GM18498 (cell line): ENCODE measurements around the gene RNF25.
"Not testable (repeated sequence)": the region's sequence is repeated elsewhere in the genome, so short reads cannot be mapped to it uniquely, and the experiment has no call there.

ENCODE experiments used
- ATAC-seq: cut with Tn5 transposase; IDR thresholded peaks from one replicate; pipeline ENCODE4 v1.9.1; 2021; ENCODE audit warnings: mild to moderate bottlenecking, moderate library complexity; ENCODE audit not compliant: unreplicated experiment

The RNF25 gene

GRCh38 chr2:218671654-218672566 is at the start of gene RNF25, which contains the start of gene STK36:
RNF25 (minus strand) TSS chr2:218672002; CDS start chr2:218671970, 32 bp downstream.
STK36 (plus strand) TSS chr2:218672086; CDS start chr2:218672830, 744 bp downstream.
- peak; percentile 99 for ATAC-seq

- no peak for ATAC-seq
These were observed 49.7 kb upstream of the RNF25 start for GRCh38 chr2:218721488-218721887.

- no peak for ATAC-seq
These were observed 48.5 kb upstream of the RNF25 start for GRCh38 chr2:218720048-218721041.

GRCh38 chr2:218719457-218719856 is 47.7 kb upstream of the RNF25 start:
- ATAC-seq = no peak

- ATAC-seq = no peak
These were observed 46.3 kb upstream of the RNF25 start for GRCh38 chr2:218718058-218718457.

DNA sequence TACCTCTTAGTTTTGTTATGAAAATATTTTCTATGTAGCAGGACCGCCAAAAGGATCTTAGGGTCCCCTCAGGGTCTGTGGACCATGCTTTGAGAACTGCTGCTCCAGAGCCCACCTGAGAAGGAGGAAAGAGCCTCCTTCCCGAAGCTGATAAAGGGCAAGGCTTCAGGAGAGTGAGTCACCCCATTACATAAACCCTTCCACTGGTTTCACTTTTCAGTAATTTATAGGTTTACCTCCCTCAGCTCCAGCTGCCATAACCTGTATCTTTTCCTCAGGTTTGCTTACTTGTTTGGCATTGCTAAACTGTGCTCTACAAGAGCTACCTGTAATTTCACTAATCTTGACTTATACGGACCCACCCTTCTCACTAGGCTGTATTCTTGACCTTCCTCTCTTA is 45.5 kb upstream of the RNF25 start:
- ATAC-seq = no peak

DNA sequence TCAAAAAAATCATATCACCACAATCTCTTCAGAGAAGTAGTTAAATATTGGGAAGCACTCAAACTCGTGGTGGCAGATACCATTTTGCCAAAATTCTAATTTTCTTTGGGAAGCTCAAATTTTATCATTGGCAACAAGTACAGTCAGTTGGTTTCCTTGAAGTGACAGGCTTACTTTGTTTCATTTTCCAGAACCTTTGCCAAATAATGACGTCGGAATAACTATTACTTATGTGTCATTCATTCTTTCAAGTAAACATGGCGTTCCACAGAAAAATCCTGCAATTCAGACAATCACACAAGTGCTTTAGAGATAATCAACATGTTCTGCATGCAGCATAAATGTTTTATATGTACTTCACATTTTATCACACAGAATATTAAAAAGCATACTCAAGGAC is 44.3 kb upstream of the RNF25 start:
- no peak for ATAC-seq

GRCh38 chr2:218713922-218714321 is 42.1 kb upstream of the RNF25 start:
- ATAC-seq = no peak

DNA sequence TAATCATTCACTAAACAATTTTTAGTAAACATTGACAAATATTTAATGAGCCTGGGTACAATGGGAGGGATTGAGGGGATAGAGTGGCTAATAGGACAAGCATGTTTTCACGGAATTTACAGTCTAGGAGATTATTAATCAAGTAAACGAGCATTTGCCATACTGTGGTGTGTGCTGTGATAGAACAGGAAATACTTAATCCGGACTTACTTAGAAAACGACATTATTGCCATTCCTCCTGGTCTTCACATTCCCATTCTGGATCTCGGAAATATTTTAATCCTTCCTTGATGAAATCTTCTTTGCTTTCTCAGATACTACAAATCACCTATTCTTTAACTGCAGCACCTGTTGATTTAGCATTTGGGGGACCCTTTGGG is 39.7 kb upstream of the RNF25 start:
- ATAC-seq = no peak

- ATAC-seq = peak; percentile 92
These were observed 39.1 kb upstream of the RNF25 start, which contains the start of gene TTLL4 for GRCh38 chr2:218710687-218711549. TTLL4 (plus strand) TSS chr2:218710835; CDS start chr2:218737677, 26,842 bp downstream.

- ATAC-seq = no peak
These were observed 38.5 kb upstream of the RNF25 start for GRCh38 chr2:218710334-218710686.

- ATAC-seq = no peak
These were observed 38.1 kb upstream of the RNF25 start for GRCh38 chr2:218709908-218710307.

DNA sequence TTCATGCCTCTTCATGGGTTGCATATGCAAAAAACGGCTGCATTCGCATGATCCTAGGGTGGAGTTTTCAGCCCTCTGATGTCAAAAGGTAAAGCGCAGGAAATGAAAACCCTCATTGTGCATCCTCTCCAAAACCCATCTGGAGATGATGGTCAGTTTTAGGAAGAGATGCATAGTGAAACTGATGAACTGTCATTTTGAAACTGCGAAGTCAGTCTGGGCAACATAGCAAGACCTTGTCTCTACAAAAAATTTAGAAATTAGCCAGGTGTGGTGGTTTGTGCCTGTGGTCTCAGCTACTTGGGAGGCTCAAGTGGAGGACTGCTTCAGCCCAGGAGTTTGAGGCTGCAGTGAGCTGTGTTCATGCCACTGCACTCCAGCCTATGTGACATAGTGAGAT is 36.3 kb upstream of the RNF25 start:
- ATAC-seq = peak; percentile 30

- ATAC-seq = no peak
These were observed 31.5 kb upstream of the RNF25 start for GRCh38 chr2:218703341-218703740.

DNA sequence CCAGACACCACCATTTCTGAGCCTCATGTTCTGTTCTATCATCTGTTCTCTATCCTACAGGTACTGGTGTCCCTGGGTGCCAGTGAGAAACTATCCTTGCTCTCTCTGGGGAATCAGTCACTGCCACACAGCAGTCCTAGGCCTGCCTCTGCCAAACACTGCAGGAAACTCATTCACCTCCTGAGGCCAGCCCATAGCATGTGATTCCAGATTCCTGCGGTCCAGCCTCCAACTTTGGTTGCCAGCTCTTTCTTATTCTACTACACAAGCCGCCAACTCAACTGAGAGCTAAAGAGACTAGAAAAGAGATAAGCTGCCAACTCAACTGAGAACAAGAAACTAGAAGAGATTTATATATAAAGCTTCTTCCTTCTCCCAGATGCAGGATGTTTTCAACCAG is 30.0 kb upstream of the RNF25 start:
- ATAC-seq = no peak

DNA sequence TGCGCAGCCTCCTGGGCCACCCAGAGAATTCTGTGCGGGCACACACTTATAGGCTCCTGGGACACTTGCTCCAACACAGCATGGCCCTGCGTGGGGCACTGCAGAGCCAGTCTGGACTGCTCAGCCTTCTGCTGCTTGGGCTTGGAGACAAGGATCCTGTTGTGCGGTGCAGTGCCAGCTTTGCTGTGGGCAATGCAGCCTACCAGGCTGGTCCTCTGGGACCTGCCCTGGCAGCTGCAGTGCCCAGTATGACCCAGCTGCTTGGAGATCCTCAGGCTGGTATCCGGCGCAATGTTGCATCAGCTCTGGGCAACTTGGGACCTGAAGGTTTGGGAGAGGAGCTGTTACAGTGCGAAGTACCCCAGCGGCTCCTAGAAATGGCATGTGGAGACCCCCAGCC is 27.1 kb upstream of the RNF25 start:
- no peak for ATAC-seq

DNA sequence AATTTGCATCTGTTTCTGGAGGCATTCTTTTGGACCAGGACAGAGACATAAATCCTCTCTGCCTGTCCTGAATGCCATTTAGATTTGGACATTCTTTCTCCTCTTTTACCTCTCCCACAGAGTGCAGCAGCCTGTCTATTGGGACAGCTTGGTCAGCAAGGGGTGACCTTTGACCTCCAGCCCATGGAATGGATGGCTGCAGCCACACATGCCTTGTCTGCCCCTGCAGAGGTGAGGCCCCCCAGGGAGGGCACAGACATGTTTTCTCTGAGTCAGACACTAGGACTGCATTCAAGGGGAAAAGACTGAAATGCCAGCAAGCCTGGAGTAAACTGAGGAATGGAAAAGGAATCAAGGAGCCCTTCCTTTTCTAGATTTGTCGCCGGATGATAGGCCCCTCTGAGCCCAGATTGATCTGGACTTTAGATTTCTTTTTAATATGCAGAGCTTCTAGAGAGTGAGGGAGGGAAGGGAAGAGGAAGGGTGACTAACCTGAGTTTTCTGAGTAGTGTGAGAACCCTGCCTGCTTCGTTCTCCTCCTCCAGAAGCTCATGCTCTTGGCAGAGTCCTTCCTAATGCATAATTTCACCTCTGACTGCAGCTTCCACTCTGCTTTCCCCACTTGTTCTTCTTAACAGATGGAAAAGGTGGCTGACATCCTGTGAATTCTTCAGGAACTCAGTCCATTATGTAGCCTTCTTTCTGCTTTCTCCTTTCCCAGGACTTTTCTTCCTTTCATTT is 22.8 kb upstream of the RNF25 start:
- no peak for ATAC-seq

GRCh38 chr2:218691234-218691633 is 19.4 kb upstream of the RNF25 start:
- no peak for ATAC-seq

- ATAC-seq = not testable (repeated sequence)
These were observed 15.7 kb upstream of the RNF25 start for GRCh38 chr2:218687400-218688060.
